B cell (primary cell): ENCODE results near the gene KICS2. TPM values are rescaled to one million over a fixed set of nuclear protein-coding genes. Genes with fewer than 3 reads are reported as not detected.

Experiments
- ATAC-seq: fragments of 200-7000 bp; cut with Tn5 transposase; one replicate; pipeline ENCODE4 v1.10.0; 2021; ENCODE audit warnings: low read depth, mild to moderate bottlenecking, moderate number of reproducible peaks, moderate library complexity
- CTCF ChIA-PET: fragments of 350-600 bp; sonication (Branson Sonifier 250); formaldehyde crosslinking; loops from one replicate; lab custom pipeline; 2021; ENCODE audit warnings: antibody characterized with exemption, inconsistent platforms; lab: Charles Lee
- POLR2A ChIA-PET: fragments of 350-600 bp; sonication (Branson Sonifier 250); formaldehyde crosslinking; loops from one replicate; lab custom pipeline; 2021; ENCODE audit warnings: antibody characterized with exemption; lab: Charles Lee
- DNase-seq: peaks from one replicate; pipeline ENCODE4 v3.0.0; 2013
- H2AFZ ChIP-seq: 2 replicates; pipeline ENCODE4 v1.6.1; 2012; ENCODE audit warnings: mild to moderate bottlenecking, low read depth, low read length; ENCODE audit not compliant: insufficient read depth, poor library complexity, severe bottlenecking
- H3K27ac ChIP-seq, 2 donors: 1 replicate in 1 of 2; 2 replicates in 1 of 2; pipeline ENCODE4 v1.5.1; 2012 to 2013; ENCODE audit warnings: low read length in 2 of 2, mild to moderate bottlenecking in 2 of 2, moderate library complexity in 1 of 2
- H3K27me3 ChIP-seq, 4 experiments: fragments of 200-600 bp in 1 of 4; sonication (generic) in 1 of 4; replicated peaks in 1 of 4; 1 replicate in 2 of 4; 2 replicates in 2 of 4; pipeline versions ENCODE4 v1.6.1 to v1.7.0; 2013 to 2016; ENCODE audit warnings: low read length in 3 of 4, mild to moderate bottlenecking in 2 of 4, mixed read lengths in 1 of 4, moderate library complexity in 1 of 4; ENCODE audit not compliant: insufficient read depth in 4 of 4, control insufficient read depth in 3 of 4; ENCODE audit errors: control extremely low read depth in 1 of 4
- H3K36me3 ChIP-seq, 2 experiments: replicated peaks in 1 of 2; 1 replicate in 1 of 2; 2 replicates in 1 of 2; pipeline versions ENCODE4 v1.6.1 to v1.7.1; 2013; ENCODE audit warnings: low read length in 1 of 2; ENCODE audit not compliant: insufficient read depth in 2 of 2, control insufficient read depth in 1 of 2; ENCODE audit errors: control extremely low read depth in 1 of 2, extremely low read depth in 1 of 2
- H3K4me1 ChIP-seq, 2 donors: fragments of 200-600 bp in 1 of 2; sonication (generic) in 1 of 2; 1 replicate in 1 of 2; 2 replicates in 1 of 2; pipeline versions ENCODE4 v1.5.1 to v1.6.1; 2013 to 2017; ENCODE audit warnings: low read length in 2 of 2; ENCODE audit not compliant: control insufficient read depth in 2 of 2, insufficient read depth in 2 of 2
- H3K4me2 ChIP-seq: replicated peaks from 2 replicates; pipeline ENCODE3; 2012; ENCODE audit warnings: mild to moderate bottlenecking, low read depth, low read length; ENCODE audit not compliant: poor library complexity, severe bottlenecking
- H3K4me3 ChIP-seq, 5 experiments: fragments of 200-600 bp in 1 of 5; sonication (generic) in 1 of 5; 1 replicate in 3 of 5; 2 replicates in 2 of 5; pipeline versions ENCODE4 v1.5.1 to v1.7.0; 2011 to 2016; ENCODE audit warnings: low read length in 4 of 5, mild to moderate bottlenecking in 4 of 5, low read depth in 2 of 5, control low read depth in 1 of 5, moderate library complexity in 1 of 5; ENCODE audit not compliant: insufficient read depth in 1 of 5; ENCODE audit errors: control extremely low read depth in 1 of 5, extremely low read depth in 1 of 5
- H3K79me2 ChIP-seq: fragments of 200-600 bp; sonication (generic); one replicate; pipeline ENCODE4 v1.6.0; 2016; ENCODE audit warnings: low read length; ENCODE audit not compliant: control insufficient read depth, insufficient read depth
- H3K9ac ChIP-seq: fragments of 200-600 bp; sonication (generic); 2 replicates; pipeline ENCODE4 v1.6.1; 2017; ENCODE audit warnings: mild to moderate bottlenecking, low read length, moderate library complexity
- H3K9me3 ChIP-seq, 3 donors: one replicate each; pipeline versions ENCODE4 v1.6.1 to v1.7.1; 2013; ENCODE audit warnings: low read length in 2 of 3; ENCODE audit not compliant: control insufficient read depth in 2 of 3, insufficient read depth in 1 of 3; ENCODE audit errors: control extremely low read depth in 1 of 3
- H4K20me1 ChIP-seq: 2 replicates; pipeline ENCODE4 v1.6.0; 2012; ENCODE audit warnings: mild to moderate bottlenecking, low read length; ENCODE audit not compliant: insufficient read depth, control insufficient read depth, poor library complexity, severe bottlenecking
- H3K27ac Mint-ChIP-seq: one replicate; pipeline ENCODE4 v1.8.0; 2021; ENCODE audit warnings: mixed read lengths
- H3K27me3 Mint-ChIP-seq: one replicate; pipeline ENCODE4 v1.8.0; 2021; ENCODE audit warnings: mixed read lengths
- H3K4me1 Mint-ChIP-seq: one replicate; pipeline ENCODE4 v1.8.0; 2021; ENCODE audit warnings: mixed read lengths
- H3K4me3 Mint-ChIP-seq: one replicate; pipeline ENCODE4 v1.8.0; 2021; ENCODE audit warnings: mixed read lengths
- H3K9me3 Mint-ChIP-seq: one replicate; pipeline ENCODE4 v1.8.0; 2022; ENCODE audit warnings: mixed read lengths; ENCODE audit not compliant: insufficient read depth
- EZH2 ChIP-seq: IDR thresholded peaks from 2 replicates; pipeline ENCODE4 v1.6.1; 2012; ENCODE audit warnings: borderline replicate concordance, low read depth, mild to moderate bottlenecking, moderate library complexity, low read length; ENCODE audit not compliant: insufficient read depth, poor library complexity, severe bottlenecking
- WGBS: methylation state at CpG from one replicate; pipeline ENCODE4 v1.1.5; 2013; ENCODE audit warnings: missing lambda C conversion rate; ENCODE audit not compliant: insufficient coverage; 5-methylcytosine and 5-hydroxymethylcytosine counted together
- intact Hi-C: fragments of 100-400 bp; cut with micrococcal nuclease; formaldehyde crosslinking; loops from one replicate; pipeline ENCODE4 v1.10.0; 2022
- polyA plus RNA-seq: library from polyadenylated mRNA; depleted of rRNA; stranded (reverse); fragments of >200 nt; gene quantifications from 2 replicates; pipeline ENCODE4 v1.2.3, GENCODE V29; 2012
- total RNA-seq, 2 donors: library from RNA; stranded (reverse); fragments of 120-200 nt in 1 of 2; gene quantifications; 1 replicate in 1 of 2; 2 replicates in 1 of 2; pipeline versions ENCODE4 v1.2.3 to v1.2.4, GENCODE V29; 2013 to 2022
- TF ChIP-seq, protein P1 (sequence below): fragments of 200-600 bp; IDR thresholded peaks from one replicate; pipeline ENCODE4 v1.8.0; 2022; ENCODE audit warnings: antibody characterized with exemption, mild to moderate bottlenecking

The KICS2 gene
- total and polyA plus RNA-seq, 2 donors (not counting 1 experiment from before 2014, with no cell fraction given): 16.6 to 21.2 TPM

DNA sequence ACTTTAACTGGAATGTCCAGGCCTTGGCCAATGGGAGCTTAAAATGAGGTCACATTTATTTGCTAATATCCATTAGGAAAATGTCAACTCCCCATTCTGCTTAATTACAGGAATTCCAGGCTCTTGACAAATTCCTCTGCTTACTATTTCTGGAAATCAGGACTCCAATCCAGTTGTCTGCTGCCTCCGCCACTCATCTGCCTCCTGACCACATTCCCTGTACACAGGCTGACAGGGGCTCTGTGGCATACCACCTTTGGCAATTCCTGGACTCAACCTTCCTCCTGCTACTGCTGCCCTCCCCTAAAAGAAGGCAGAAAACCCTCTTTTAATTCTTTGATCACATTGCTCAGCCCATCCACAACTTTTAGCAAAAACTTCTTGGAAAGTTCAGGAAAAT, 37.9 kb downstream of the KICS2 start:
- Histone ChIP-seq H3K79me2 (no peaks in the 10 kb centered on the region), H3K36me3 (no peaks in the 10 kb centered on the region), H3K9ac (no peak overlapping the region), H3K27ac (no peak overlapping the region), H3K4me2 (no peak overlapping the region), H3K27me3 (no peaks in the 10 kb centered on the region), H2AFZ (no peak overlapping the region), H4K20me1 (no peaks in the 10 kb centered on the region), H3K4me3 (no peak overlapping the region), H3K4me1 (no peaks in the 10 kb centered on the region), H3K9me3 (no peaks in the 10 kb centered on the region)
- TF ChIP-seq EZH2: no peak
- Mint-ChIP-seq H3K9me3 (peaks cover 2% of the 10 kb centered on the region), H3K4me3 (no peak overlapping the region), H3K4me1 (no peaks in the 10 kb centered on the region), H3K27ac (no peak overlapping the region), H3K27me3 (no peaks in the 10 kb centered on the region)
- intact Hi-C loops: no loop called here
- POLR2A ChIA-PET: no interaction called here
- WGBS: 100% methylated on average over 1 of the region's 1 CpG
- CTCF ChIA-PET: no interaction called here
- DNase-seq (no peak), ATAC-seq (no peak)

DNA sequence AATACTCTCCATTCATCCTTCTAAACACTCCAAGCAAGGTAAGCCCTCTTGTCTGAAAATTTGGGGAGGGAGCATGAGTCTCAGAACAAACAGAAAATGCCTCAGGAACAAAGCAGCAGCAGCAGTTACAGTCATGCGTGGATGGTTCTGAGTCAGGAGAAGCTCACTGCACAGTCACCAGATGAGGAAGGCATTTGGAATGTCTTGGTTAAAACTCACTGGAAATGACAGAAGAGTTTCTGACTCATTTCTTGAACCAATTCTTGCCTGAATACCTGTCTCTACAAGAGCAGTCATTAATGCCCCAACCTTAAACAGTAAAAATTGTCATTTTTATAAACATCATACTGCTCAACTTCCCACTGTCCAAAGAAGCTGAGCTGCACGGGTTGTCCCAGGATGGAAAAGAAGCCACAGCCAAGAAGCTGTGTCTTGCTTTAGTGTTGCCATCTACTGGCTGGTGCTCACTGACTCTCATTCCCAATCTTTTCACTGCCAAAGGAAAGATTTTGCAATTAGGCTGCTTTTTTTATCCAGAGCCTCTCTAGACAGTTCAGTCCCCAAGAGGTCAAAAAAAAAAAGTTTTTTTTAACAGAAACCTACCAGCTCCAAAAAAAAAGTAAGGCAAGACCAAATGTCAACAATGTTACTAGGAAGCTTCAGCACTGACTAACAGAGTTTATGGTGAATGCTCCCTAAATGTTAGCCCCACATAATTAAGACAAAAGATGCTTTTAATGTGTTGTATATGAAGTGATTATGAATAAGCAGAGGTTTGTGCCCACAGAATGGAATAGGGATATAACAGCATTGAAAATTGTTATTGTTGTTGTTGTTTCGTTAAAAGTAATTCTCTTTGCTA, 40.4 kb downstream of the KICS2 start:
- H3K9me3 ChIP-seq: no peaks in the 10 kb centered on the region
- H3K27ac ChIP-seq: no peak overlapping the region
- no peaks in the 10 kb centered on the region for H3K27me3 ChIP-seq
- H3K27ac Mint-ChIP-seq: no peak overlapping the region
- H3K4me1 Mint-ChIP-seq: no peaks in the 10 kb centered on the region
- peaks cover 2% of the 10 kb centered on the region for H3K9me3 Mint-ChIP-seq
- H3K36me3 ChIP-seq: no peaks in the 10 kb centered on the region
- H3K79me2 ChIP-seq: no peaks in the 10 kb centered on the region
- no peaks in the 10 kb centered on the region for H3K27me3 Mint-ChIP-seq
- H2AFZ ChIP-seq: no peak overlapping the region
- intact Hi-C loops: no loop called here
- H3K4me3 Mint-ChIP-seq: no peak overlapping the region
- no peak for TF ChIP-seq EZH2
- TF ChIP-seq, protein P1, sequence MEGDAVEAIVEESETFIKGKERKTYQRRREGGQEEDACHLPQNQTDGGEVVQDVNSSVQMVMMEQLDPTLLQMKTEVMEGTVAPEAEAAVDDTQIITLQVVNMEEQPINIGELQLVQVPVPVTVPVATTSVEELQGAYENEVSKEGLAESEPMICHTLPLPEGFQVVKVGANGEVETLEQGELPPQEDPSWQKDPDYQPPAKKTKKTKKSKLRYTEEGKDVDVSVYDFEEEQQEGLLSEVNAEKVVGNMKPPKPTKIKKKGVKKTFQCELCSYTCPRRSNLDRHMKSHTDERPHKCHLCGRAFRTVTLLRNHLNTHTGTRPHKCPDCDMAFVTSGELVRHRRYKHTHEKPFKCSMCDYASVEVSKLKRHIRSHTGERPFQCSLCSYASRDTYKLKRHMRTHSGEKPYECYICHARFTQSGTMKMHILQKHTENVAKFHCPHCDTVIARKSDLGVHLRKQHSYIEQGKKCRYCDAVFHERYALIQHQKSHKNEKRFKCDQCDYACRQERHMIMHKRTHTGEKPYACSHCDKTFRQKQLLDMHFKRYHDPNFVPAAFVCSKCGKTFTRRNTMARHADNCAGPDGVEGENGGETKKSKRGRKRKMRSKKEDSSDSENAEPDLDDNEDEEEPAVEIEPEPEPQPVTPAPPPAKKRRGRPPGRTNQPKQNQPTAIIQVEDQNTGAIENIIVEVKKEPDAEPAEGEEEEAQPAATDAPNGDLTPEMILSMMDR: no peak
- no peaks in the 10 kb centered on the region for H4K20me1 ChIP-seq
- 72% methylated on average over 3 of the region's 3 CpGs for WGBS
- no peaks in the 10 kb centered on the region for H3K4me1 ChIP-seq
- ATAC-seq (no peak), DNase-seq (no peak)
- ChIA-PET CTCF (interaction anchor here (0.5 to 0.7 kb wide), 2 partner anchors 13 to 194 kb away, joined by 3 read pairs; no protein-coding TSS in a partner anchor), POLR2A (no interaction called here)
- H3K4me2 ChIP-seq: no peak overlapping the region
- no peak overlapping the region for H3K4me3 ChIP-seq
- no peak overlapping the region for H3K9ac ChIP-seq
